AG04450 (cell line): ENCODE measurements around the gene RABGAP1L. TPM values are rescaled to one million over a fixed set of nuclear protein-coding genes. Genes with fewer than 3 reads are reported as not detected.

Experiments used
- CTCF ChIA-PET: fragments of 300-600, 350-600 bp; formaldehyde crosslinking; extraction: SDS; loops from one replicate; lab custom pipeline; 2022; ENCODE audit warnings: antibody characterized with exemption, inconsistent platforms; lab: Charles Lee
- POLR2A ChIA-PET: fragments of 350-600 bp; formaldehyde crosslinking; extraction: SDS; loops from one replicate; lab custom pipeline; 2021; ENCODE audit warnings: antibody characterized with exemption, inconsistent platforms; lab: Yijun Ruan, JAX
- DNase-seq: peaks from one replicate; pipeline ENCODE4 v3.0.0-alpha.2; 2011; ENCODE audit warnings: low read depth, low spot score
- H3K27ac ChIP-seq: one replicate; pipeline ENCODE4 v1.5.1; 2012; ENCODE audit warnings: low read depth, low read length, control low read depth
- H3K27me3 ChIP-seq: one replicate; pipeline ENCODE4 v1.6.0; 2012; ENCODE audit warnings: low read length; ENCODE audit not compliant: control insufficient read depth, insufficient read depth
- H3K4me3 ChIP-seq: 2 replicates; pipeline ENCODE4 v1.5.1; 2011; ENCODE audit warnings: mild to moderate bottlenecking, low read depth, low read length, control low read depth
- H3K9me3 ChIP-seq: 2 replicates; pipeline ENCODE4 v1.5.1; 2012; ENCODE audit warnings: low read length; ENCODE audit not compliant: control insufficient read depth, insufficient read depth
- CTCF ChIP-seq: IDR thresholded peaks from 2 replicates; pipeline ENCODE4 v1.5.1; 2011; ENCODE audit warnings: low read depth, low read length, control low read depth, inconsistent platforms
- polyA plus RNA-seq: library from polyadenylated mRNA; depleted of rRNA; stranded (reverse); fragments of >200 nt; gene quantifications from 2 replicates; pipeline ENCODE4 v1.2.3, GENCODE V29; 2011

RABGAP1L gene
- polyA plus RNA-seq, 1 experiment, result 21.2 TPM

GRCh38 chr1:174954671-174955669 is 795.6 kb downstream of the RABGAP1L start:
- Histone ChIP-seq H3K27me3 (no peaks in the 10 kb centered on the region), H3K27ac (no peak overlapping the region), H3K4me3 (no peak overlapping the region), H3K9me3 (no peaks in the 10 kb centered on the region)
- ChIA-PET POLR2A (no interaction called here), CTCF (no interaction called here)
- TF ChIP-seq CTCF, result no peak
- DNase-seq, result no peak

- POLR2A ChIA-PET, result no interaction called here
- CTCF ChIA-PET, result interaction anchor here (1.6 kb wide), 1 partner anchor 27 kb away, joined by 11 read pairs; no protein-coding TSS in a partner anchor
- no peak for DNase-seq
- H3K9me3 ChIP-seq, result no peaks in the 10 kb centered on the region
- no peak overlapping the region for H3K27ac ChIP-seq
- no peaks in the 10 kb centered on the region for H3K27me3 ChIP-seq
- H3K4me3 ChIP-seq, result no peak overlapping the region
- TF ChIP-seq CTCF, result no peak
These were observed 796.8 kb downstream of the RABGAP1L start for GRCh38 chr1:174956086-174956485.

GRCh38 chr1:174956976-174957375 is 797.7 kb downstream of the RABGAP1L start:
- H3K27ac ChIP-seq, result no peak overlapping the region
- no peak for TF ChIP-seq CTCF
- no peaks in the 10 kb centered on the region for H3K27me3 ChIP-seq
- no peaks in the 10 kb centered on the region for H3K9me3 ChIP-seq
- no peak for DNase-seq
- no peak overlapping the region for H3K4me3 ChIP-seq
- CTCF ChIA-PET, result interaction anchor here (1.6 kb wide), 1 partner anchor 26 kb away, joined by 11 read pairs; no protein-coding TSS in a partner anchor
- POLR2A ChIA-PET, result no interaction called here

- POLR2A ChIA-PET, result no interaction called here
- no peak overlapping the region for H3K27ac ChIP-seq
- H3K27me3 ChIP-seq, result no peaks in the 10 kb centered on the region
- CTCF ChIA-PET, result interaction anchor here (1.6 kb wide), 1 partner anchor 25 kb away, joined by 11 read pairs; no protein-coding TSS in a partner anchor
- TF ChIP-seq CTCF, result no peak
- H3K4me3 ChIP-seq, result no peak overlapping the region
- H3K9me3 ChIP-seq, result no peaks in the 10 kb centered on the region
- no peak for DNase-seq
These were observed 798.5 kb downstream of the RABGAP1L start for GRCh38 chr1:174957829-174958228.

GRCh38 chr1:174958396-174958795 is 799.1 kb downstream of the RABGAP1L start:
- no peak for DNase-seq
- H3K27ac ChIP-seq, result no peak overlapping the region
- H3K9me3 ChIP-seq, result no peaks in the 10 kb centered on the region
- ChIA-PET POLR2A (no interaction called here), CTCF (no interaction called here)
- no peak overlapping the region for H3K4me3 ChIP-seq
- H3K27me3 ChIP-seq, result no peaks in the 10 kb centered on the region
- TF ChIP-seq CTCF, result no peak
